Activated effector memory CD4-positive, alpha-beta T cell treated with Interleukin-2 at 50 U/mL for 16 hours (primary cell): Measurements from ENCODE around the gene HAUS1.
"Not testable (repeated sequence)": the region's sequence is repeated elsewhere in the genome, so short reads cannot be mapped to it uniquely, and the experiment has no call there.

ENCODE experiments used
- DNase-seq: peaks from one replicate; pipeline ENCODE4 v3.0.0-alpha.2; 2020

Gene HAUS1

GRCh38 chr18:46160050-46160798, 56.0 kb downstream of the HAUS1 start:
- no peak for DNase-seq

DNA sequence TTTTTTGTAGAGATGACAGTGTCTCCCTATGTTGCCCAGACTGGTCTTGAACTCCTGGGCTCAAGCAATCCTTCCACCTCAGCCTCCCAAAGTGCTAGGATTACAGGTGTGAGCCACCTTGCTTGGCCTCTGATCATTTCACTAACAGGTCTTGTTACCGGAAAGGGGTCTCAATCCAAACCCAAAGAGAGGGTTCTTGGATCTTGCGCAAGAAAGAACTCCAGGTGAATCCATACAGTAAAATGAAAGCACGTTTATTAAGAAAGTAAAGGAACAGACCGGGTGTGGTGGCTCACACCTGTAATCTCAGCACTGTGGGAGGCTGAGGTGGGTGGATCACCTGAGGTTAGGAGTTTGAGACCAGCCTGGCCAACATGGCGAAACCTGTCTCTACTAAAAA, 56.7 kb downstream of the HAUS1 start:
- DNase-seq, result not testable (repeated sequence)

DNA sequence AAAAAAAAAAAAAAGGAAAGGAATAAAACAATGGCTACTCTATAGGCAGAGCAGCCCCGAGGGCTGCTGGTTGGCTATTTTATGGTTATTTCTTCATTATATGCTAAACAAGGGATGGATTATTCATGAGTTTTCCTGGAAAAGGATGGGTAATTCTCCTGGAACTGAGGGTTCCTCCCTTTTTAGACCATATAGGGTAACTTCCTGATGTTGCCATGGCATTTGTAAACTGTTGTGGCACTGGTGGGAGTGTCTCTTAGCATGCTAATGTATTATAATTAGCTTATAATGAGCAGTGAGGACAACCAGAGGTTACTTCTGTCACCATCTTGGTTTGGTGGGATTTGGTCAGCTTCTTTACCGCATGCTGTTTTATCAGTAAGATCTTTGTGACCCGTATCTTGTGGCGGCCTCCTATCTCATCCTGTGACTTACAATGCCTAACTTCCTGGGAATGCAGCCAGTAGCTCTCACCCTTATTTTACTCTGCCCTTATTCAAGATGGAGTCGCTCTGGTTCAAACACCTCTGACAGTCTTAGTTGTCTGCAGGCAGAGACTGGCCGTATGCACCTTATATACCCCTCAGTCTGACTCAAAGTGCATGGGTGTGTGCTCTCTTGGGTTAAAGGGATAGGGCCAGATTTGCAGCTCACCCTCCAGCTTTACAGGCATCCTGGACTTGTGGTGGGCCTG, 57.7 kb downstream of the HAUS1 start:
- no peak for DNase-seq

DNA sequence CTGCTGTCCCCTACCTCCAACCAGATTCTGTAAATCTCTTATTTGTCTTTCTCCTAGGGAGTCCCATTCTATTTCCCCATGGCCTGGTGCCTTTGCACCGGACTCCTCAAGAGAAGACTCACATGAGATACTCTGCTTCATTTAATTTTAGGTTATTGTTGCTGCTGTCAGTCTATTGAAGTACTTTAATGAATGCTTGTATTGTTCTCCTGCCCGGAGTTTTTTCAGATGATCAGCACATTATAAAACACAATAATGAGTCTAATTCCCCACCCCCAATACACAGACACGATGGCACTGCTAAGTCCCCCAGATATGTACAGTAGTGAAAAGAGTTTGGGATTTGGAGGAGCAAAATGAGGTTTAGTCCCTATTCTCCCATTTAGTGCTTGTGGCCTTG, 58.9 kb downstream of the HAUS1 start:
- DNase-seq, result no peak

- DNase-seq, result no peak
Observed at GRCh38 chr18:46163941-46164499, 59.8 kb downstream of the HAUS1 start.

GRCh38 chr18:46164502-46164901, 60.3 kb downstream of the HAUS1 start:
- not testable (repeated sequence) for DNase-seq

GRCh38 chr18:46164920-46165319, 60.7 kb downstream of the HAUS1 start:
- DNase-seq, result no peak

DNA sequence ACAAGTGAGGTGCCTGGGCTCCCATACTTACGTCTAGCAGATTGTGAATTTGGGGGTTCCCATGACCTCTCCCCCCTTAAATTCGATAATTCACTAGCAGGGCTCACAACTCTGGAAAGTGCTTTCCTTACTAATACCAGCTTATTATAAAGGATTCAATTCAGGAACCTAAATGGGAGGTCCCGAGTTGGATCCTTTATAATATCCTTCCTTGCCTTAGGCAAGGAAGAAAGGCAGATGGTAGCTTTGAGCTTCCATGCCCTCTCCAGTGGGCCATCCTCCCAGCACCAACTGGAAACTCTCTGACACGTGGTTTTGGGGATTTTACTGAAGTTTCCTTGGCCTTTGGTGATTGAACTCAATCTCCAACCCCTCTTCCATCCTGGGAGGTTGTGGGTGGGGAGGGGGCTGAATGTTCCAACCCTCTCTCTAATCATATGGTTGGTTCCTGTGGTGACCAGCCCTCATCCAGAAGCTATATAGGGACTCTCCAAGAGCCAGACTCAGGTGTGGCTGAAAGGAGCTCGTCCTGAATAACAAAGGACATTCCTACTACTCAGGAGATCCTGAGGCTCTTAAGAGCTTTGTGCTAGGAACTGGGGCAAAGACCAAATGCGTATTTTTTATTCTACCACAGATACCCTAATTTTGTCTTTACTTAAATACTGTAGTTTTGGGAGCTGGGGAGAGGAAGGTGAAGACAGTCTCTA, 62.2 kb downstream of the HAUS1 start:
- no peak for DNase-seq

- DNase-seq, result no peak
Observed at GRCh38 chr18:46167971-46168370, 63.8 kb downstream of the HAUS1 start.

DNA sequence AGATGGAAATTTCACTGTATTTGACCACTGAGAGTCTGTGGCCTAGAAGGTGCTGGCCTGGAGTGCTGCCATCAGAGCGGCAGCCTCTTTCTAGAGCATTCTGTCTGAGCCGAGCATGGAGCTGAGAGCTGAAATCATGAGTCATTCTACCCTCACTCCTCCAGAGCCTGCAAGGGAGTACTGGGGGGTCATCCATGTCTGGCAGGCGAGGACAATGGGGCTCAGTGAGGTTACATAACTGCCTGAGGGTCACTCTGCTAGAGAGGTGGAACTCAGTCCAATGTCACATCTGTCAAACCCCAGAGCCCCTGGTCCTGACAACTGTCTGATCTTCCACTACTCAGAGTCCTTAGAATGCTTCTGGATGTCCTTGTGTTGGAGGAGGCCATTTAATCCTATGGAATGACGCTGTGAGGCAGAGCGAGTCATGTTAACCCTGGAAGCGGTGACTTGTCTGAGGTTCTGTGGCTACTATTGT, 65.3 kb downstream of the HAUS1 start:
- no peak for DNase-seq

- DNase-seq, result no peak
Observed at GRCh38 chr18:46171331-46171730, 67.1 kb downstream of the HAUS1 start.

- peak; percentile 90 for DNase-seq
Observed at GRCh38 chr18:46173393-46174341, 69.5 kb downstream of the HAUS1 start.

GRCh38 chr18:46174342-46175041, 70.3 kb downstream of the HAUS1 start:
- DNase-seq, result peak; percentile 13

DNA sequence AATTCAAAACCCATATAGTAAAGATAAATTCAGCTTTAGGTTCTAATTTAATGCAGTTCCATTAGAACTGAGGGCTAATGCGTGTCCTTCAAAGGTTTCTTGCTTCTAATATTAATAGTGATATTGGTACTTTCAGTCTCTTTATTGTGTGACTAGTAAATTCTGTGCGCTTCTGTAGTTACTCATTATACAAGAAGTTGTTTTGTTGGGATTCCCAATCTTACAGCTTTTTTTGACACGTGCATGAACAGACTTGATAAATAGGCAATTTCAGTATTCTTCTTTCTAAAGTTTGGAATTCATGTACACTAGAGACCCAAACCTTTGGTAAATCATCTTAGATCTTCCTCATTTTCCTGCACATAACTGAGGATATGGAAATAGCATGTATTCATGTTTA, 71.8 kb downstream of the HAUS1 start:
- no peak for DNase-seq
